OCI-LY1 (cell line): ENCODE data around the gene TEN1.

Source experiments
- EZH2 ChIP-seq: fragments of 200-600 bp; sonication (generic), shearing (Covaris generic); IDR thresholded peaks from 2 replicates; pipeline ENCODE4 v1.8.0; 2017; ENCODE audit warnings: borderline replicate concordance, mixed run types, mild to moderate bottlenecking, antibody characterized with exemption, low read length, moderate library complexity, mixed read lengths
- TF ChIP-seq, protein P1 (sequence below): fragments of 200-600 bp; sonication (generic), shearing (Covaris generic); IDR thresholded peaks from 2 replicates; pipeline ENCODE4 v1.5.1; 2017; ENCODE audit warnings: mild to moderate bottlenecking, antibody characterized with exemption, low read length, moderate library complexity, mixed read lengths

DNA sequence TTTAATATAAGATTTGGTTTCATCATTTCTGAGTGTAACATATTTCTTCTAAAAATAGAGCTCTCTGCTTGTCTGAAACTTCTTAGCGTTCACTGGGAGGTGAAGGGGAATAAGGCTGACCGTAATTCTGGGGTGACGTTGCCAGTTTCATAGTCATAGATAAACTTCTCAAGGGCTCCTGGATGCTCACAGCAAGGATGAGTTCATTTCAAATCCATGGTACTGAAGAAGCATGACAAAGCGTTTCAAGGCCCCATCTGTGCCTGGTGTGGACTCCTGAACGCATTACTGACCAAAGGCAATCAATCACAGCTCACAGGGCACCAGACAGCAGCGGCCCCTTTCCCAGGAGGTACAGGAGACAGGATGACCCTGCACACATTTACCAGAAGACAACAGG lies 60.1 kb downstream of the TEN1 start:
- TF ChIP-seq EZH2, result no peak
- TF ChIP-seq, protein P1, sequence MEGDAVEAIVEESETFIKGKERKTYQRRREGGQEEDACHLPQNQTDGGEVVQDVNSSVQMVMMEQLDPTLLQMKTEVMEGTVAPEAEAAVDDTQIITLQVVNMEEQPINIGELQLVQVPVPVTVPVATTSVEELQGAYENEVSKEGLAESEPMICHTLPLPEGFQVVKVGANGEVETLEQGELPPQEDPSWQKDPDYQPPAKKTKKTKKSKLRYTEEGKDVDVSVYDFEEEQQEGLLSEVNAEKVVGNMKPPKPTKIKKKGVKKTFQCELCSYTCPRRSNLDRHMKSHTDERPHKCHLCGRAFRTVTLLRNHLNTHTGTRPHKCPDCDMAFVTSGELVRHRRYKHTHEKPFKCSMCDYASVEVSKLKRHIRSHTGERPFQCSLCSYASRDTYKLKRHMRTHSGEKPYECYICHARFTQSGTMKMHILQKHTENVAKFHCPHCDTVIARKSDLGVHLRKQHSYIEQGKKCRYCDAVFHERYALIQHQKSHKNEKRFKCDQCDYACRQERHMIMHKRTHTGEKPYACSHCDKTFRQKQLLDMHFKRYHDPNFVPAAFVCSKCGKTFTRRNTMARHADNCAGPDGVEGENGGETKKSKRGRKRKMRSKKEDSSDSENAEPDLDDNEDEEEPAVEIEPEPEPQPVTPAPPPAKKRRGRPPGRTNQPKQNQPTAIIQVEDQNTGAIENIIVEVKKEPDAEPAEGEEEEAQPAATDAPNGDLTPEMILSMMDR, result no peak
